T-helper 17 cell (primary cell): ENCODE measurements around the gene COG7. TPM values are rescaled to one million over a fixed set of nuclear protein-coding genes. Genes with fewer than 3 reads are reported as not detected.
A peak's percentile ranks its signal among the peaks of the same experiment; 100 is the strongest.

Experiments used
- ATAC-seq: fragments of 150-1000 bp; cut with Tn5 transposase; 2 replicates; pipeline ENCODE4 v1.10.0; 2021; ENCODE audit warnings: mild to moderate bottlenecking, moderate library complexity
- DNase-seq, 3 donors: peaks; one replicate each; pipeline versions ENCODE4 v3.0.0 to v3.0.0-alpha.2; 2020 to 2021
- H3K9me3 ChIP-seq: one replicate; pipeline ENCODE4 v1.7.0; 2013; ENCODE audit warnings: low read length, mild to moderate bottlenecking; ENCODE audit not compliant: control insufficient read depth, poor library complexity, severe bottlenecking
- H3K27ac Mint-ChIP-seq: one replicate; pipeline ENCODE4 v1.8.0; 2022; ENCODE audit warnings: mild to moderate bottlenecking, moderate library complexity, mixed read lengths
- H3K27me3 Mint-ChIP-seq: one replicate; pipeline ENCODE4 v1.8.0; 2022; ENCODE audit warnings: mixed read lengths
- H3K36me3 Mint-ChIP-seq: one replicate; pipeline ENCODE4 v1.8.0; 2022; ENCODE audit warnings: low read depth, mixed read lengths
- H3K4me1 Mint-ChIP-seq: one replicate; pipeline ENCODE4 v1.8.0; 2022; ENCODE audit warnings: mild to moderate bottlenecking, mixed read lengths
- H3K4me3 Mint-ChIP-seq: one replicate; pipeline ENCODE4 v1.8.0; 2022; ENCODE audit warnings: mild to moderate bottlenecking, moderate library complexity, mixed read lengths
- total RNA-seq, 4 donors: library from RNA in 2 of 4; stranded (reverse) in 2 of 4; gene quantifications; one replicate each; pipeline ENCODE4 v1.2.3 and lab custom pipeline; 2022 to 2026

The COG7 gene
- total RNA-seq: 10 to 100 TPM; 16.9 to 17.1 TPM
- total RNA-seq (lab: John Stamatoyannopoulos, UW): 16.9 to 20.0 reads per million in 2 donors

DNA sequence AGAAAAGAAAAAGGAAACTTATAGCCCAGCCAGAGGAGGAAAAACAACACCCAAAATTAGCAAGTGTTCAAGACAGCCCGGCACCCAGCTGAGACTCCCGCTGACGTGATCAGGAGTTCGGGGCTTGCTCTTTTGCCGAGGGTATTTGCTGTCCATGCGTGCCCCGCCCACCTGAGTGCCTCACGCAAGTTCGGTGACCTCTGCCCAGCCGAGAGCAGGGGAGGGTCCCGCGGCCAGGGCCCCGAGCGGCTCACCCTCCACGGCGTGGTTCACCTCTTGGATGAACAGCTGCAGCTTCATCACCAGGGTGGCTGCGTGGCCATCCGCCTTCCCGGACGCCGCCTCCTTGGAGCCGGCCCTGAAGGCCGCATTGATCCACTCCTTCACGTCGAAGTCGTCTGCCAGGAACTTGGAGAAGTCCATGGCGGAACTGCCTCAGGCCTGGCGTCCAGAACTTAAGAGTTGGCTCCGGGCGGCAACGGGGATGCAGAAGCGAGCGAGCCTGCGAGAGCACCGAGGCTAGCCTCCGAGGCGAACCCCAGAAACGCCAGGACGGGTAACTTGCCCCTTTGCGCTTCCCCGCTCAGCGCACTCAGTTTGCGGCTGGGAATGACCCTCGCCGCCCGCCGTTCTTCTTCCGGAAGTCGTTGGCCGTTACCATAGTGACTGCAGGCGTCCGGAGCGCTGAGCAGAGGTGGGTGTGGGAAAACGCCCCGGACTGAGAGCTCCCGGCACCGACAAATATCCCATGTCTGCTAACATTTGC is at the start of gene COG7:
Gene COG7, minus strand, starts transcription at position 618 of the 766 bp plus-strand sequence. Its CDS starts 195 bp downstream, at position 423.
- ATAC-seq (peak; percentile 92), DNase-seq (peak; percentile 64 to 75 (median 68))
- H3K9me3 ChIP-seq: no peaks in the 10 kb centered on the region
- Mint-ChIP-seq H3K4me3 (peak within 1 kb of the TSS; percentile 97), H3K36me3 (peaks cover 4% of the 10 kb centered on the region), H3K27me3 (no peaks in the 10 kb centered on the region), H3K27ac (peak within 1 kb of the TSS; percentile 95), H3K4me1 (peaks cover 33% of the 10 kb centered on the region)

GRCh38 chr16:23502466-23502865 is 49.5 kb upstream of the COG7 start:
- Mint-ChIP-seq H3K4me3 (no peak overlapping the region), H3K36me3 (no peaks in the 10 kb centered on the region), H3K27ac (no peak overlapping the region), H3K27me3 (no peaks in the 10 kb centered on the region), H3K4me1 (peaks cover 36% of the 10 kb centered on the region)
- ATAC-seq (no peak), DNase-seq (no peak)
- H3K9me3 ChIP-seq: no peaks in the 10 kb centered on the region

- no peak overlapping the region for H3K27ac Mint-ChIP-seq
- no peak overlapping the region for H3K4me3 Mint-ChIP-seq
- no peaks in the 10 kb centered on the region for H3K9me3 ChIP-seq
- no peak for DNase-seq
- ATAC-seq: no peak
- peaks cover 34% of the 10 kb centered on the region for H3K4me1 Mint-ChIP-seq
- peaks cover 3% of the 10 kb centered on the region for H3K36me3 Mint-ChIP-seq
- no peaks in the 10 kb centered on the region for H3K27me3 Mint-ChIP-seq
These were observed 48.3 kb upstream of the COG7 start for GRCh38 chr16:23501291-23501690.

GRCh38 chr16:23500862-23501225 is 47.9 kb upstream of the COG7 start:
- Mint-ChIP-seq H3K36me3 (peaks cover 3% of the 10 kb centered on the region), H3K27me3 (no peaks in the 10 kb centered on the region), H3K4me1 (peaks cover 31% of the 10 kb centered on the region), H3K4me3 (no peak overlapping the region), H3K27ac (no peak overlapping the region)
- DNase-seq (no peak), ATAC-seq (no peak)
- H3K9me3 ChIP-seq: no peaks in the 10 kb centered on the region

DNA sequence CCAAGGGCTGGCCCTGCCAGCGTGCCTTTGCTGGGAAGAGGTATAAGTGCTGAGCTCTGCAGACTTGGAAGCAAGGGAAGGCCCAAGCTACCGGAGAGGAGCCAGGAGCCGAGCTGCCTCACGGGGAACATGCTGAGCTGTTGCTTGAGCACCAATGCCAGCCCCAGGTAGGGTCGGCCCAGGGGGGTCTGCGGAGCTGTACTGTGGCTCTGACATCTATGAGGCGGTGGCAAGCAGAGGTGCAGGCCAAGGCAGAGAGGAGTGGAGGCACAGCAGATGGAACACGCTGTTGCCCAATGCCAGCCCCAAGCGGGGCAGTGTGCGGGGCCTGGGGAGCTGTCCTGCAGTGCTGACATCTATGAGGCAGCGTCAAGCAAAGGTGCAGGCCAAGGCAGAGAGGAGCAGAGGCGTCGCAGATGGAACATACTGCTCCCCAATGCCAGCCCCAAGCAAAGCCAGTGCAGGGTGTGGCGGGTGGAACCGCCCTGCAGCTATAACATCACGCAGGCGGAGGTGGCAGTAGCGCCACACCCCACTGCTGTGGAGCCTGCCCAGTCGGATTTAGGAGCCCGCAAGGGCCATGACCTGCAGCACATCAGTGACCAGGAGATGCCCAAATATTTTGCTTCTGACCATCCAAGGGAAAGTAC is 47.3 kb upstream of the COG7 start:
- H3K4me1 Mint-ChIP-seq: peaks cover 30% of the 10 kb centered on the region
- H3K36me3 Mint-ChIP-seq: peaks cover 3% of the 10 kb centered on the region
- H3K27ac Mint-ChIP-seq: no peak overlapping the region
- H3K4me3 Mint-ChIP-seq: peak overlapping the region; percentile 31
- no peak for ATAC-seq
- H3K27me3 Mint-ChIP-seq: no peaks in the 10 kb centered on the region
- no peaks in the 10 kb centered on the region for H3K9me3 ChIP-seq
- no peak for DNase-seq

GRCh38 chr16:23499801-23500200 is 46.8 kb upstream of the COG7 start:
- Mint-ChIP-seq H3K4me3 (peak overlapping the region; percentile 31), H3K4me1 (peaks cover 27% of the 10 kb centered on the region), H3K27me3 (no peaks in the 10 kb centered on the region), H3K27ac (no peak overlapping the region), H3K36me3 (peaks cover 3% of the 10 kb centered on the region)
- no peak for ATAC-seq
- DNase-seq: no peak
- H3K9me3 ChIP-seq: no peaks in the 10 kb centered on the region

DNA sequence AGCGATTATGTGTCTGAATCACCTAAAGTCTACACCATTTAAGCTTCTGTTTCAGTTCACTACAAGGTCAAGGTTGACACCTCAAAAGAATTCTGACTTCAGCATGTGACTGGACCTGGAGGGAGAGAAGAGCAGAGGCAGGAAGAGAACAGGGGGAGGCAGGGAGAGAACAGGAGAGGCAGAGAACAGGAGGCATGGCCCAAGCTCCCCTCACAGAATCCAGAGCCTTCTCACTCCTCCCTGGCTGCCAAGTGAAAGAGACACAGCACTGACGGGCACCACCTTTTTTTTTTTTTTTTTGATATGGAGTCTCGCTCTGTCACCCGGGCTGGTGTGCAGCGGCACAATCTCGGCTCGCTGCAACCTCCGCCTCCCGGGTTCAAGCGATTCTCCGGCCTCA is 45.9 kb upstream of the COG7 start:
- H3K9me3 ChIP-seq: no peaks in the 10 kb centered on the region
- H3K27ac Mint-ChIP-seq: peak overlapping the region; percentile 24
- no peak overlapping the region for H3K4me3 Mint-ChIP-seq
- peaks cover 24% of the 10 kb centered on the region for H3K4me1 Mint-ChIP-seq
- no peak for ATAC-seq
- DNase-seq: no peak
- peaks cover 3% of the 10 kb centered on the region for H3K36me3 Mint-ChIP-seq
- no peaks in the 10 kb centered on the region for H3K27me3 Mint-ChIP-seq

GRCh38 chr16:23497543-23497868 is 44.5 kb upstream of the COG7 start:
- Mint-ChIP-seq H3K4me1 (peaks cover 20% of the 10 kb centered on the region), H3K27ac (peak overlapping the region; percentile 88), H3K27me3 (no peaks in the 10 kb centered on the region), H3K4me3 (no peak overlapping the region), H3K36me3 (peaks cover 3% of the 10 kb centered on the region)
- ATAC-seq: no peak
- no peaks in the 10 kb centered on the region for H3K9me3 ChIP-seq
- no peak for DNase-seq

GRCh38 chr16:23496821-23497542 is 44.0 kb upstream of the COG7 start:
- no peak overlapping the region for H3K4me3 Mint-ChIP-seq
- H3K4me1 Mint-ChIP-seq: peaks cover 20% of the 10 kb centered on the region
- ATAC-seq (no peak), DNase-seq (no peak)
- H3K27me3 Mint-ChIP-seq: no peaks in the 10 kb centered on the region
- H3K9me3 ChIP-seq: no peaks in the 10 kb centered on the region
- peaks cover 3% of the 10 kb centered on the region for H3K36me3 Mint-ChIP-seq
- peak overlapping the region; percentile 88 for H3K27ac Mint-ChIP-seq

- H3K9me3 ChIP-seq: no peaks in the 10 kb centered on the region
- no peak overlapping the region for H3K4me3 Mint-ChIP-seq
- ATAC-seq (no peak), DNase-seq (no peak)
- no peak overlapping the region for H3K27ac Mint-ChIP-seq
- H3K4me1 Mint-ChIP-seq: peaks cover 20% of the 10 kb centered on the region
- no peaks in the 10 kb centered on the region for H3K27me3 Mint-ChIP-seq
- H3K36me3 Mint-ChIP-seq: peaks cover 5% of the 10 kb centered on the region
These were observed 42.7 kb upstream of the COG7 start for GRCh38 chr16:23495671-23496070.

- Mint-ChIP-seq H3K27me3 (no peaks in the 10 kb centered on the region), H3K4me1 (peaks cover 16% of the 10 kb centered on the region), H3K27ac (no peak overlapping the region), H3K4me3 (no peak overlapping the region), H3K36me3 (peaks cover 9% of the 10 kb centered on the region)
- no peak for DNase-seq
- H3K9me3 ChIP-seq: no peaks in the 10 kb centered on the region
- ATAC-seq: no peak
These were observed 41.2 kb upstream of the COG7 start for GRCh38 chr16:23494188-23494587.

DNA sequence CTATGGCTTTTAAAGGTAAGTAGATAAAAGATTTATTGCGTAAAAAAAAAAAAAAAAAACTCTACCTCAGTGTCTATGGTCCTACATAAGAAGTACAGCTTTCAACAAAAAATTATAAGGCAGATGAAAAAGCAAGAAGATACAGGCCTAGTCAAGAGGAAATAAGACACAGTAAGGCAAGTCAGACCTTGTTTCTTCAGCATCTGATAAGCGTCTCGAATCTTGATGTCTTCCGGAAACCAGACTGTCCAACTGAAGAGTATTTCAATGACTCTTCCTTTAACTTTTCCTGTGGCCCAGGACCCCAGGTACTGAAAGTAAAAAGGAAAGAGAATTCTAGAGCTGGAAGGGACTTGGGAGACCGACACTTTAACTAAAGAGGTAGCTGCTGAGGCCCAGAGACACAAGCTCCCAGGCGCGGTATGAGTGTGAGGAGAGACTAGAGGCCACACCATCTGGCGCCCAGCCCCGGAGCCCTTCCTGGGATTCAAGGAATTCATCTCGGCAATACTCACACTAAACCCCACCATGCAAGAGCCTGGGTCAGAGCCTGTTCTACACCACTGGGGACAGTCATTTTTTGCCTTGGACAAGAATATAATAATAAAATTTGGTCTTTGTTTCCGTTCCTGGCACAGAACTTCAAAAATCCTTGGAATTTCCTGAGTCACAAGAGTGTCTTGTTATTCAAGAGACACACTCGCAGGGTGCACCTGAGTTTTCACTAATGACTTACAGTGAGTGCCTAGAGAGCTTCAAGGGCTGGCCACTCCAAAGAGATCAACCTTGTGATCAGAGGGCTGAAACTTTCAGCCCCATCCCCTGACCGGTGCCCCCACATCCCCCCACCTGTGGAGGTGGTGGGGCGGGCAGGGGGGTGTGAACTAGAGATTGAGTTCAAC is 38.8 kb upstream of the COG7 start:
- ATAC-seq: no peak
- Mint-ChIP-seq H3K4me3 (no peak overlapping the region), H3K4me1 (peaks cover 2% of the 10 kb centered on the region), H3K36me3 (peaks cover 5% of the 10 kb centered on the region), H3K27ac (no peak overlapping the region), H3K27me3 (no peaks in the 10 kb centered on the region)
- DNase-seq: no peak
- no peaks in the 10 kb centered on the region for H3K9me3 ChIP-seq

DNA sequence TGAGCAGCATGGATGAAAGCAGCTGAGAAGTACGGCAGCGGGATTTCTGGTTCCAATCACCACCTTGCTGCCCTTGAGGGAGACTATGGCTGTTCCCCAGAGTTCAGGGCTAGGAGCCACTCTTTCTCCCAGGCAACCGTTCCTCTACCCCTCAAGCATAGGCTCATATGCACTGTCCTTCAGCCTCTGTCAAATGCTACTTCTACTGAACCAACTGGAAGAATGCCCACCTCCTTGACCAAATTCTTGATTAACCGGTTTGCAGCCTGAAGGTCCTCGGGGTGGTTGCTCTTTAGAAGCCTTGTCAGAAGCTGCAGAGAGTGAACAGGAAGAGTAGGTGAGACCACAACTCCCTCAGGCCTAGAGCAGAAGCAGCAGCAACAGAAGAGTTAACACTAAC is 33.5 kb upstream of the COG7 start:
- H3K9me3 ChIP-seq: no peaks in the 10 kb centered on the region
- Mint-ChIP-seq H3K27ac (no peak overlapping the region), H3K27me3 (no peaks in the 10 kb centered on the region), H3K4me1 (no peaks in the 10 kb centered on the region), H3K36me3 (peaks cover 5% of the 10 kb centered on the region), H3K4me3 (no peak overlapping the region)
- no peak for ATAC-seq
- no peak for DNase-seq
